HG03558 (cell line): ENCODE measurements around the gene IGSF10.

Experiments used
- ATAC-seq: cut with Tn5 transposase; IDR thresholded peaks from one replicate; pipeline ENCODE4 v1.9.1; 2021; ENCODE audit warnings: moderate number of reproducible peaks; ENCODE audit not compliant: unreplicated experiment; ENCODE audit errors: extremely low read depth

The IGSF10 gene

GRCh38 chr3:151430821-151431484 lies 29.9 kb downstream of the IGSF10 start:
- no peak for ATAC-seq

GRCh38 chr3:151428386-151428785 lies 32.5 kb downstream of the IGSF10 start:
- ATAC-seq: no peak

GRCh38 chr3:151426341-151426657 lies 34.6 kb downstream of the IGSF10 start:
- no peak for ATAC-seq

DNA sequence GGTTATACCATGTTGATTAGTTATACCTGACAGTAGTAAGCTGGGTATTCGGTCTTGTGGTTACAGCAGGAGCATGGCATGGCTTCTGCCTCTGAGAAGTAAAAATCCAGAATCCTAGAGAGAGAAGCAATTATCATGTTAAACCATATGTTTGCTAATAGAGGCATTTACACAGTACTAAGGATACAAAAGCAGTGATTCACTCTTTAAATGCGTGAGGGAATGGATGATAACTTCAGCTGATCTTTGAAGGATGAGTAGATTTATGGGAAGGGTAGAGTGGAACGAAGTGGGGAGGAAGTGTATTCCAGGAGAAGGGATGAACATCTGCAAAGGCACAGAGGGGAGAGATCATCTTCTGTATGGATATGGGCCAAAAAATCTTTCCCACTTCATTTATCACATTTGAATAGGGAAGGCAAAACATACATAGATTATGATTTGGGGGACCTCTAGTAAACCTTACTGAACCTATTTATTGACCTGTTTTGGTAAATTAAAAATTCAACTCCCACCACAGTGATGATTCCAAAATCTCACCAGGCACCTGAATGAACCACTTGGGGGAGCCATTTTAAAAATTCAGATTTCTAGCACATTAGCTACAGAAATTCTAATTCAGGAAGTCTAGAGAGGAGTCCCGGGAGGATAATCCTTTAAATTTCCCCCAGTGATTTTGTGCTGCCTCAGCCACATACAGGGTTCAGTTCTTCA lies 35.1 kb downstream of the IGSF10 start:
- no peak for ATAC-seq

DNA sequence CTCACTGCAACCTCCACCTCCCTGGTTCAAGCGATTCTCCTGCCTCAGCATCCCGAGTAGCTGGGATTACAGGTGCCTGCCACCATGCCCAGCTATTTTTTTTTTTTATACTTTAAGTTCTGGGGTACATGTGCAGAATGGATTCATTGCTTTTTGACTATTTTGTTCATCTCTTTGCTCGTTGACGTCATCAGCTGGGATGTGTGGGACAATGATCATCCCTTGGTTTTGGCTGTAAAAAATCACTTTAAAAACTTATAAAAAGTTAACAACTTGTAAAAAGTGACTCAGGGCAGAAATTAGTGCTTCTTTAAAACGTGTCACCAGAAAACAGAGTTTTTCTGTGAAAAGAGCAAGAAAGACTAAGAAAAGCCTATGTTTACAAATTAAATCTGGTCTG lies 37.8 kb downstream of the IGSF10 start:
- no peak for ATAC-seq

- ATAC-seq: no peak
Measured at GRCh38 chr3:151421938-151422337, 38.9 kb downstream of the IGSF10 start.

GRCh38 chr3:151419806-151420205 lies 41.1 kb downstream of the IGSF10 start:
- no peak for ATAC-seq

DNA sequence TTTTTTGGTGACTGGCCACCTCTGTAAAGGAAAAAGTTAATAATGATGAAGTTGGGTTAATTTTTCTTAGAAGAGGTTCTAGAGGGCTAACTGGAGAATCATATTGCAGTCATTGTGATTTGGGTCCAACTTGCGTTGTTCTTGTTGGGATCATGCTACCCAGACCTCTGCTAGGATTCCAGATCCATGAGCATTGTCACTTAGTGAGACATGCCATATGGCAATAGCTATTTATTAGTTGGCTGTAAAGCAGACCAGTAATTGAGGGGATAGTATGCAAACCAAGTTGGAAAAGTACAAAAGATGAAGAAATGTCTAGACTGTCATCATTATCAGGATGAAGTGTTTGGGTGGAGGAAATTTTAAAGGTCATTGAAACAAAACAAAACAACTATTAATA lies 45.6 kb downstream of the IGSF10 start:
- ATAC-seq: no peak

DNA sequence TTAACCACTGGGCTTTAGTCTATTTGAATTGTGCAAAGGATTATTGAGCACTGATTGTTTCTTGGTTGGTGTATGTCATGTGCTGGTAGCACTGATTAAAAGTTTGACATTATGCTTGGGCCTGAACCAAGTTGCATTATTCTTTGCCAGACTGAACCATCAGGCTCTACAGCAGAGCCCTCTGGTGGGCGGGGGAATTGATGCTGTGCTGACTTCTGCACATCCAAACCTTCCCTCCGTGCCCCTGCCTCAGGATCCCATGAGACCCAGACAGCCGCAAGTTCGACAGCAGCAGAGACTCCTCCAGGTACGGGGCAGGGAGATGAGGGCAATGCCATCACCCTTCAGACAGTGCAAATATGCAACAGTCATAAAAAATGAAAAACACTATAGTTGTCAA lies 47.9 kb downstream of the IGSF10 start:
- ATAC-seq: no peak
